CD4-positive, alpha-beta memory T cell (primary cell): ENCODE results near the gene DIS3L. TPM values are rescaled to one million over a fixed set of nuclear protein-coding genes. Genes with fewer than 3 reads are reported as not detected.
"Not testable (repeated sequence)": the region's sequence is repeated elsewhere in the genome, so short reads cannot be mapped to it uniquely, and the experiment has no call there.

Experiments
- CTCF ChIA-PET: fragments of 350-600 bp; sonication (Branson Sonifier 250); formaldehyde crosslinking; loops from one replicate; lab custom pipeline; 2021; ENCODE audit warnings: inconsistent platforms; ENCODE audit not compliant: partially characterized antibody; lab: Charles Lee
- POLR2A ChIA-PET: fragments of 350-600 bp; sonication (Branson Sonifier 250); formaldehyde crosslinking; loops from one replicate; lab custom pipeline; 2021; ENCODE audit not compliant: partially characterized antibody; lab: Charles Lee
- DNase-seq, 5 donors: peaks; one replicate each; pipeline versions ENCODE4 v3.0.0 to v3.0.0-alpha.2; 2020 to 2022; ENCODE audit warnings: mixed read lengths in 1 of 5
- H3K27ac ChIP-seq: one replicate; pipeline ENCODE4 v1.7.0; 2013; ENCODE audit warnings: low read depth, low read length
- H3K27me3 ChIP-seq: 2 replicates; pipeline ENCODE4 v1.7.0; 2013; ENCODE audit warnings: mild to moderate bottlenecking, low read length, moderate library complexity; ENCODE audit not compliant: insufficient read depth
- H3K36me3 ChIP-seq: 2 replicates; pipeline ENCODE4 v1.7.0; 2013; ENCODE audit warnings: mild to moderate bottlenecking, low read length, moderate library complexity; ENCODE audit not compliant: insufficient read depth
- H3K4me1 ChIP-seq: 2 replicates; pipeline ENCODE4 v1.7.0; 2013; ENCODE audit warnings: mild to moderate bottlenecking, low read length, moderate library complexity; ENCODE audit not compliant: insufficient read depth
- H3K4me3 ChIP-seq, 2 donors: one replicate each; pipeline ENCODE4 v1.7.0; 2013; ENCODE audit warnings: low read length in 2 of 2, mild to moderate bottlenecking in 1 of 2
- H3K9me3 ChIP-seq, 2 donors: one replicate each; pipeline ENCODE4 v1.7.0; 2013; ENCODE audit warnings: low read length in 2 of 2, control low read depth in 1 of 2; ENCODE audit not compliant: control insufficient read depth in 1 of 2
- H3K27ac Mint-ChIP-seq, 7 donors: one replicate each; pipeline ENCODE4 v1.8.0; 2020 to 2021; ENCODE audit warnings: mixed read lengths in 7 of 7, mild to moderate bottlenecking in 6 of 7, inconsistent platforms in 3 of 7, moderate library complexity in 3 of 7
- H3K27me3 Mint-ChIP-seq, 2 donors: one replicate each; pipeline ENCODE4 v1.8.0; 2020 to 2021; ENCODE audit warnings: mixed read lengths in 2 of 2
- H3K36me3 Mint-ChIP-seq, 2 donors: one replicate each; pipeline ENCODE4 v1.8.0; 2020 to 2021; ENCODE audit warnings: mixed read lengths in 2 of 2, inconsistent platforms in 1 of 2, mild to moderate bottlenecking in 1 of 2
- H3K4me1 Mint-ChIP-seq, 4 donors: one replicate each; pipeline ENCODE4 v1.8.0; 2020 to 2021; ENCODE audit warnings: mixed read lengths in 4 of 4, mild to moderate bottlenecking in 1 of 4
- H3K4me3 Mint-ChIP-seq, 8 donors: one replicate each; pipeline ENCODE4 v1.8.0; 2020 to 2021; ENCODE audit warnings: mixed read lengths in 8 of 8, mild to moderate bottlenecking in 7 of 8, moderate library complexity in 6 of 8, inconsistent platforms in 3 of 8
- H3K9me3 Mint-ChIP-seq, 8 donors: one replicate each; pipeline ENCODE4 v1.8.0; 2020 to 2021; ENCODE audit warnings: mixed read lengths in 8 of 8, mild to moderate bottlenecking in 5 of 8, inconsistent platforms in 3 of 8, moderate library complexity in 1 of 8
- intact Hi-C: fragments of 100-400 bp; cut with micrococcal nuclease; formaldehyde crosslinking; loops from one replicate; pipeline ENCODE4 v1.15.1; 2023
- polyA plus RNA-seq, 2 donors: library from polyadenylated mRNA; unstranded; fragments of 300-500 nt; fragmentation: Illumina TruSeq; gene quantifications; one replicate each; pipeline ENCODE4 v1.2.3, GENCODE V29; 2021
- total RNA-seq, 2 experiments: library from RNA; stranded (reverse); gene quantifications; one replicate each; pipeline ENCODE4 v1.2.3, GENCODE V29; 2021

DIS3L gene
- total and polyA plus RNA-seq, 4 experiments from 2014 or later = 32.4 to 40.3 (median 36.2) TPM

DNA sequence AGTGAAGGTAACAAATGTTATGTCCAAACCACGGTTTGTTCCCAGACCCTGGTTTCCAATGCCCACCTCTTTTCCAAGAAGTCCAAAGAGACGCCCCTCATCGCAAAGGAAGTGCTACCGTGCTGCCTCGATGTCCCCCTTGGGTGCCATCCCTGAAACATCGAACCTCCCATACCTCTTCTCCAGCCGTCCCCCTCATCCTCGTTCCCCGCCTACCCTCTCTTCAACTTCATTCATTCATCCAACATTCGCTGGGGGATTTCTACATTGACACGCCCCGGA lies 62.6 kb downstream of the DIS3L start:
- no peaks in the 10 kb centered on the region for H3K36me3 ChIP-seq
- Mint-ChIP-seq H3K4me3 (peak overlapping the region; percentile 91 to 99 (median 98)), H3K36me3 (peaks cover 5 to 12% of the 10 kb centered on the region in 2 donors), H3K27me3 (no peaks in the 10 kb centered on the region), H3K9me3 (no peaks in the 10 kb centered on the region), H3K4me1 (peaks cover 15 to 23% (median 19%) of the 10 kb centered on the region in 4 donors), H3K27ac (peak overlapping the region; percentile 90 to 98 (median 97))
- POLR2A ChIA-PET = interaction anchor here (0.8 to 3.8 kb wide), 7 partner anchors 8 to 487 kb away, joined by 3 to 30 read pairs (median 10); partner anchors contain the start of genes MAP2K1, RAB11A, RPL4 and SNAPC5
- DNase-seq = peak in 1 of 5 donors; percentile 1
- no peaks in the 10 kb centered on the region for H3K9me3 ChIP-seq
- peak overlapping the region; percentile 79 to 80 for H3K4me3 ChIP-seq
- H3K27ac ChIP-seq = peak overlapping the region; percentile 66
- CTCF ChIA-PET = interaction anchor here (2.2 to 4.2 kb wide), 2 partner anchors 30 to 143 kb away, joined by 7 to 33 read pairs; partner anchors contain the start of genes MAP2K1 and SNAPC5
- peaks cover 15% of the 10 kb centered on the region for H3K4me1 ChIP-seq
- no peaks in the 10 kb centered on the region for H3K27me3 ChIP-seq
- intact Hi-C loops = loop anchor here (1.0 to 2.0 kb wide), 4 partner anchors 30 to 149 kb away; partner anchors contain the start of genes DIS3L, MAP2K1, SNAPC5 and ZWILCH

- Mint-ChIP-seq H3K4me3 (peak within 1 kb of the TSS; percentile 91 to 99 (median 98)), H3K27ac (peak within 1 kb of the TSS; percentile 90 to 98 (median 97)), H3K4me1 (peaks cover 15 to 23% (median 19%) of the 10 kb centered on the region in 4 donors), H3K27me3 (no peaks in the 10 kb centered on the region), H3K36me3 (peaks cover 4 to 12% of the 10 kb centered on the region in 2 donors), H3K9me3 (no peaks in the 10 kb centered on the region)
- Histone ChIP-seq H3K4me1 (peaks cover 15% of the 10 kb centered on the region), H3K9me3 (no peaks in the 10 kb centered on the region), H3K27ac (peak within 1 kb of the TSS; percentile 66), H3K36me3 (no peaks in the 10 kb centered on the region), H3K4me3 (peak within 1 kb of the TSS; percentile 79 to 80), H3K27me3 (no peaks in the 10 kb centered on the region)
- ChIA-PET POLR2A (interaction anchor here (0.6 to 3.8 kb wide), 9 partner anchors 9 to 488 kb away, joined by 3 to 30 read pairs (median 4); partner anchors contain the start of genes MAP2K1, RAB11A, RPL4 and SNAPC5), CTCF (interaction anchor here (0.8 to 4.2 kb wide), 3 partner anchors 30 to 142 kb away, joined by 3 to 33 read pairs (median 7); partner anchors contain the start of genes MAP2K1 and SNAPC5)
- DNase-seq = peak; percentile 95 to 97 (median 96)
- intact Hi-C loops = loop anchor here (1.0 to 2.0 kb wide), 4 partner anchors 30 to 149 kb away; partner anchors contain the start of genes DIS3L, MAP2K1, SNAPC5 and ZWILCH
These were observed 63.2 kb downstream of the DIS3L start, which contains the start of gene TIPIN for GRCh38 chr15:66356359-66357236. Gene TIPIN (minus strand): TSS chr15:66356685. CDS start chr15:66352947, 3,738 bp downstream.

- Mint-ChIP-seq H3K4me1 (peaks cover 11 to 23% (median 14%) of the 10 kb centered on the region in 4 donors), H3K4me3 (no peak overlapping the region), H3K27ac (peak overlapping the region in 1 of 7 donors; percentile 11), H3K9me3 (no peaks in the 10 kb centered on the region), H3K27me3 (no peaks in the 10 kb centered on the region), H3K36me3 (peaks cover 0 to 7% of the 10 kb centered on the region in 2 donors)
- DNase-seq = no peak
- intact Hi-C loops = no loop called here
- POLR2A ChIA-PET = no interaction called here
- Histone ChIP-seq H3K4me3 (no peak overlapping the region), H3K27ac (no peak overlapping the region), H3K27me3 (no peaks in the 10 kb centered on the region), H3K36me3 (no peaks in the 10 kb centered on the region), H3K4me1 (peaks cover 15% of the 10 kb centered on the region), H3K9me3 (no peaks in the 10 kb centered on the region)
- CTCF ChIA-PET = no interaction called here
These were observed 66.4 kb downstream of the DIS3L start for GRCh38 chr15:66359740-66360139.

GRCh38 chr15:66361745-66362460 lies 68.5 kb downstream of the DIS3L start:
- intact Hi-C loops, H3K27ac Mint-ChIP-seq, H3K9me3 ChIP-seq, H3K27me3 ChIP-seq, H3K4me1 ChIP-seq, H3K36me3 Mint-ChIP-seq, H3K9me3 Mint-ChIP-seq, H3K4me1 Mint-ChIP-seq, H3K36me3 ChIP-seq, H3K4me3 ChIP-seq, CTCF ChIA-PET, DNase-seq, POLR2A ChIA-PET, H3K4me3 Mint-ChIP-seq, H3K27me3 Mint-ChIP-seq, H3K27ac ChIP-seq: not testable (repeated sequence)

GRCh38 chr15:66362776-66363175 lies 69.4 kb downstream of the DIS3L start:
- Mint-ChIP-seq H3K27ac (no peak overlapping the region), H3K36me3 (no peaks in the 10 kb centered on the region), H3K27me3 (no peaks in the 10 kb centered on the region), H3K4me1 (no peaks in the 10 kb centered on the region), H3K4me3 (no peak overlapping the region), H3K9me3 (no peaks in the 10 kb centered on the region)
- no peak overlapping the region for H3K4me3 ChIP-seq
- no peaks in the 10 kb centered on the region for H3K4me1 ChIP-seq
- POLR2A ChIA-PET = no interaction called here
- H3K27ac ChIP-seq = no peak overlapping the region
- H3K27me3 ChIP-seq = no peaks in the 10 kb centered on the region
- no peaks in the 10 kb centered on the region for H3K36me3 ChIP-seq
- CTCF ChIA-PET = no interaction called here
- H3K9me3 ChIP-seq = no peaks in the 10 kb centered on the region
- DNase-seq = no peak
- intact Hi-C loops = no loop called here

- Mint-ChIP-seq H3K4me1 (peaks cover 5 to 8% (median 7%) of the 10 kb centered on the region in 4 donors), H3K9me3 (no peaks in the 10 kb centered on the region), H3K4me3 (no peak overlapping the region), H3K27ac (no peak overlapping the region), H3K27me3 (no peaks in the 10 kb centered on the region), H3K36me3 (no peaks in the 10 kb centered on the region)
- H3K9me3 ChIP-seq = no peaks in the 10 kb centered on the region
- no peak overlapping the region for H3K27ac ChIP-seq
- ChIA-PET CTCF (no interaction called here), POLR2A (no interaction called here)
- intact Hi-C loops = no loop called here
- H3K36me3 ChIP-seq = no peaks in the 10 kb centered on the region
- no peaks in the 10 kb centered on the region for H3K27me3 ChIP-seq
- no peak overlapping the region for H3K4me3 ChIP-seq
- DNase-seq = no peak
- H3K4me1 ChIP-seq = peaks cover 7% of the 10 kb centered on the region
These were observed 71.7 kb downstream of the DIS3L start for GRCh38 chr15:66364944-66365528.
